CD14-positive monocyte (primary cell): ENCODE measurements around the gene GPC5. TPM values are rescaled to one million over a fixed set of nuclear protein-coding genes. Genes with fewer than 3 reads are reported as not detected.
A peak's percentile ranks its signal among the peaks of the same experiment; 100 is the strongest.

Experiments
- DNase-seq, 3 donors: peaks; one replicate each; pipeline ENCODE4 v3.0.0-alpha.2; 2011 to 2022
- H2AFZ ChIP-seq: 2 replicates; pipeline ENCODE4 v1.6.0; 2012; ENCODE audit warnings: mild to moderate bottlenecking, low read depth, low read length, inconsistent platforms; ENCODE audit not compliant: insufficient read depth, poor library complexity, severe bottlenecking
- H3K27ac ChIP-seq, 2 donors: 1 replicate in 1 of 2; 2 replicates in 1 of 2; pipeline ENCODE4 v1.5.1; 2012 to 2013; ENCODE audit warnings: low read length in 2 of 2, control low read depth in 1 of 2, inconsistent platforms in 1 of 2, low read depth in 1 of 2, mild to moderate bottlenecking in 1 of 2
- H3K27me3 ChIP-seq, 2 donors: one replicate each; pipeline versions ENCODE4 v1.6.0 to v1.6.1; 2011 to 2013; ENCODE audit warnings: low read length in 2 of 2; ENCODE audit not compliant: control insufficient read depth in 2 of 2, insufficient read depth in 2 of 2
- H3K36me3 ChIP-seq, 2 donors: replicated peaks in 1 of 2; 1 replicate in 1 of 2; 2 replicates in 1 of 2; pipeline versions ENCODE4 v1.5.1 to v1.6.1; 2012 to 2013; ENCODE audit warnings: low read length in 2 of 2, control low read depth in 1 of 2, inconsistent platforms in 1 of 2, mild to moderate bottlenecking in 1 of 2; ENCODE audit not compliant: insufficient read depth in 2 of 2, control insufficient read depth in 1 of 2
- H3K4me1 ChIP-seq, 2 donors: 1 replicate in 1 of 2; 2 replicates in 1 of 2; pipeline versions ENCODE4 v1.5.1 to v1.6.1; 2012 to 2013; ENCODE audit warnings: low read length in 2 of 2, control low read depth in 1 of 2, inconsistent platforms in 1 of 2, mild to moderate bottlenecking in 1 of 2, moderate library complexity in 1 of 2; ENCODE audit not compliant: insufficient read depth in 2 of 2, control insufficient read depth in 1 of 2
- H3K4me2 ChIP-seq: replicated peaks from 2 replicates; pipeline ENCODE3; 2012; ENCODE audit warnings: low read length, moderate library complexity, mild to moderate bottlenecking; ENCODE audit not compliant: poor library complexity, severe bottlenecking; ENCODE audit errors: extremely low read depth
- H3K4me3 ChIP-seq, 3 experiments: fragments of 200-600 bp in 1 of 3; sonication (generic) in 1 of 3; replicated peaks in 1 of 3; 1 replicate in 2 of 3; 2 replicates in 1 of 3; pipeline ENCODE4 v1.5.1; 2011 to 2013; ENCODE audit warnings: low read length in 3 of 3, mild to moderate bottlenecking in 3 of 3, control low read depth in 2 of 3, low read depth in 2 of 3, inconsistent platforms in 1 of 3, moderate library complexity in 1 of 3
- H3K79me2 ChIP-seq: 2 replicates; pipeline ENCODE4 v1.6.0; 2012; ENCODE audit warnings: mild to moderate bottlenecking, control low read depth, inconsistent platforms, low read length, moderate library complexity; ENCODE audit not compliant: insufficient read depth
- H3K9ac ChIP-seq: 2 replicates; pipeline ENCODE4 v1.6.0; 2017; ENCODE audit warnings: low read length, mild to moderate bottlenecking; ENCODE audit not compliant: insufficient read depth, poor library complexity, severe bottlenecking
- H3K9me3 ChIP-seq, 2 donors: replicated peaks in 1 of 2; 1 replicate in 1 of 2; 2 replicates in 1 of 2; pipeline versions ENCODE4 v1.5.1 to v1.6.1; 2012 to 2013; ENCODE audit warnings: low read length in 2 of 2, control low read depth in 1 of 2; ENCODE audit not compliant: control insufficient read depth in 1 of 2, insufficient read depth in 1 of 2
- H4K20me1 ChIP-seq: 2 replicates; pipeline ENCODE4 v1.6.0; 2012; ENCODE audit warnings: mild to moderate bottlenecking, low read length, control low read depth, moderate library complexity; ENCODE audit not compliant: insufficient read depth
- H3K27ac Mint-ChIP-seq, 7 donors: one replicate each; pipeline ENCODE4 v1.8.0; 2020; ENCODE audit warnings: mild to moderate bottlenecking in 7 of 7, mixed read lengths in 7 of 7, moderate library complexity in 6 of 7, inconsistent platforms in 2 of 7
- H3K27me3 Mint-ChIP-seq, 3 donors: one replicate each; pipeline ENCODE4 v1.8.0; 2021 to 2022; ENCODE audit warnings: low read depth in 3 of 3, mild to moderate bottlenecking in 3 of 3, mixed read lengths in 3 of 3, moderate library complexity in 3 of 3, inconsistent platforms in 1 of 3
- H3K36me3 Mint-ChIP-seq, 2 donors: one replicate each; pipeline ENCODE4 v1.8.0; 2020; ENCODE audit warnings: mixed read lengths in 2 of 2, inconsistent platforms in 1 of 2, mild to moderate bottlenecking in 1 of 2
- H3K4me1 Mint-ChIP-seq: one replicate; pipeline ENCODE4 v1.8.0; 2020; ENCODE audit warnings: mild to moderate bottlenecking, mixed read lengths
- H3K4me3 Mint-ChIP-seq, 2 donors: one replicate each; pipeline ENCODE4 v1.8.0; 2020; ENCODE audit warnings: mild to moderate bottlenecking in 2 of 2, mixed read lengths in 2 of 2, moderate library complexity in 1 of 2
- H3K9me3 Mint-ChIP-seq, 7 donors: one replicate each; pipeline ENCODE4 v1.8.0; 2020 to 2022; ENCODE audit warnings: mixed read lengths in 7 of 7, mild to moderate bottlenecking in 6 of 7, moderate library complexity in 6 of 7, inconsistent platforms in 2 of 7
- WGBS: methylation state at CpG from one replicate; pipeline ENCODE4 v1.1.5; 2013; ENCODE audit warnings: missing lambda C conversion rate; ENCODE audit not compliant: insufficient coverage; 5-methylcytosine and 5-hydroxymethylcytosine counted together
- intact Hi-C, 2 donors: fragments of 100-400 bp; cut with micrococcal nuclease; formaldehyde crosslinking; loops; one replicate each; pipeline versions ENCODE4 v1.15.0 to v1.15.1; 2023
- polyA plus RNA-seq, 3 donors: library from polyadenylated mRNA; depleted of rRNA in 1 of 3; unstranded in 2 of 3; stranded (reverse) in 1 of 3; fragments of 300-500 nt in 2 of 3; fragments of >200 nt in 1 of 3; fragmentation: Illumina TruSeq in 2 of 3; gene quantifications; 1 replicate in 2 of 3; 2 replicates in 1 of 3; pipeline ENCODE4 v1.2.3, GENCODE V29; 2012 to 2021
- TF ChIP-seq, protein P1 (sequence below): fragments of 200-600 bp; IDR thresholded peaks from one replicate; pipeline ENCODE4 v1.8.0; 2022; ENCODE audit warnings: antibody characterized with exemption, mild to moderate bottlenecking

The GPC5 gene
- polyA plus RNA-seq, 3 donors = not detected

DNA sequence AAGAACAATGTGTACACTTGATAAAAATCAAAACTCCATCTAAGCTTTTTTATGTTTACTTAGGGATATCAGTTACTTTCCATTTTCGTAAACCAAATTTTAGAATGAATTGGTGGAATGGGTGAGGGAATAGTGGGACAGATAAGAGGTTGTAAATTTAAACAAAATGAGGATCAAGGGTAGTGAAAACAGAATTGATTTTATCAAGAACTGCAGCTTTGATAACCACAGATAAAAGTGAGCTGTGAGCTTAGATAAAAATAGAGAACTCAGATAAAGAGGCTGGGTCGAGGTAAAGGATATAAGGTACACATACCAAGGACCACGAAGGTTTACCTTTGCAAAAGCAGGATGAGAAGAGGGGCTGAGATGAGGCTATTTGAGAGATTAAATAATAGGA lies 1015.0 kb downstream of the GPC5 start:
- no peak overlapping the region for H3K4me2 ChIP-seq

GRCh38 chr13:92414851-92415250 lies 1016.4 kb downstream of the GPC5 start:
- Histone ChIP-seq H4K20me1 (no peaks in the 10 kb centered on the region), H2AFZ (no peak overlapping the region), H3K9ac (no peak overlapping the region), H3K36me3 (no peaks in the 10 kb centered on the region), H3K27ac (no peak overlapping the region), H3K9me3 (peaks cover 0 to 8% of the 10 kb centered on the region in 2 donors), H3K4me1 (no peaks in the 10 kb centered on the region), H3K4me2 (no peak overlapping the region), H3K79me2 (no peaks in the 10 kb centered on the region), H3K4me3 (no peak overlapping the region), H3K27me3 (no peaks in the 10 kb centered on the region)
- Mint-ChIP-seq H3K4me1 (no peaks in the 10 kb centered on the region), H3K27ac (no peak overlapping the region), H3K9me3 (peaks cover 0 to 8% (median 2%) of the 10 kb centered on the region in 7 donors), H3K4me3 (no peak overlapping the region), H3K27me3 (no peaks in the 10 kb centered on the region), H3K36me3 (no peaks in the 10 kb centered on the region)
- DNase-seq = no peak
- TF ChIP-seq, protein P1, sequence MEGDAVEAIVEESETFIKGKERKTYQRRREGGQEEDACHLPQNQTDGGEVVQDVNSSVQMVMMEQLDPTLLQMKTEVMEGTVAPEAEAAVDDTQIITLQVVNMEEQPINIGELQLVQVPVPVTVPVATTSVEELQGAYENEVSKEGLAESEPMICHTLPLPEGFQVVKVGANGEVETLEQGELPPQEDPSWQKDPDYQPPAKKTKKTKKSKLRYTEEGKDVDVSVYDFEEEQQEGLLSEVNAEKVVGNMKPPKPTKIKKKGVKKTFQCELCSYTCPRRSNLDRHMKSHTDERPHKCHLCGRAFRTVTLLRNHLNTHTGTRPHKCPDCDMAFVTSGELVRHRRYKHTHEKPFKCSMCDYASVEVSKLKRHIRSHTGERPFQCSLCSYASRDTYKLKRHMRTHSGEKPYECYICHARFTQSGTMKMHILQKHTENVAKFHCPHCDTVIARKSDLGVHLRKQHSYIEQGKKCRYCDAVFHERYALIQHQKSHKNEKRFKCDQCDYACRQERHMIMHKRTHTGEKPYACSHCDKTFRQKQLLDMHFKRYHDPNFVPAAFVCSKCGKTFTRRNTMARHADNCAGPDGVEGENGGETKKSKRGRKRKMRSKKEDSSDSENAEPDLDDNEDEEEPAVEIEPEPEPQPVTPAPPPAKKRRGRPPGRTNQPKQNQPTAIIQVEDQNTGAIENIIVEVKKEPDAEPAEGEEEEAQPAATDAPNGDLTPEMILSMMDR = no peak
- no CpG with 5 or more reads among the region's 4 CpGs for WGBS
- intact Hi-C loops = no loop called here

More for the DNA sequence above, 1015.0 kb downstream of the GPC5 start:
- no peaks in the 10 kb centered on the region for H3K27me3 Mint-ChIP-seq
- H3K27ac Mint-ChIP-seq = peak overlapping the region in 1 of 7 donors; percentile 1
- intact Hi-C loops = no loop called here
- no peaks in the 10 kb centered on the region for H3K36me3 Mint-ChIP-seq
- Histone ChIP-seq H3K9me3 (peaks cover 4 to 8% of the 10 kb centered on the region in 2 donors), H3K27me3 (no peaks in the 10 kb centered on the region), H3K79me2 (no peaks in the 10 kb centered on the region), H3K9ac (no peak overlapping the region), H3K36me3 (no peaks in the 10 kb centered on the region), H2AFZ (no peak overlapping the region), H3K4me1 (no peaks in the 10 kb centered on the region), H3K4me3 (no peak overlapping the region), H3K27ac (no peak overlapping the region), H4K20me1 (no peaks in the 10 kb centered on the region)
- no peak overlapping the region for H3K4me3 Mint-ChIP-seq
- peaks cover 0 to 8% (median 2%) of the 10 kb centered on the region in 7 donors for H3K9me3 Mint-ChIP-seq
- TF ChIP-seq, protein P1 = no peak
- no peaks in the 10 kb centered on the region for H3K4me1 Mint-ChIP-seq
- WGBS = 50% methylated on average over 1 of the region's 3 CpGs
- DNase-seq = no peak
